Cardiac septum (tissue), 1 donor: Measurements from ENCODE around the gene CYP27B1. TPM values are rescaled to one million over a fixed set of nuclear protein-coding genes. Genes with fewer than 3 reads are reported as not detected.
"Not testable (repeated sequence)": the region's sequence is repeated elsewhere in the genome, so short reads cannot be mapped to it uniquely, and the experiment has no call there.

Source experiments
- DNase-seq: peaks from one replicate; pipeline ENCODE4 v3.0.0-alpha.2; 2020; ENCODE audit warnings: low spot score
- intact Hi-C: fragments of 100-400 bp; cut with DNase I; formaldehyde crosslinking; loops from one replicate; pipeline ENCODE4 v1.14.0; 2022
- total RNA-seq: library from RNA; stranded (reverse); fragmentation: NEBNext Ultra II Directional; extraction: Animal tissue kit (Norgen Biotek cat#: 25700); gene quantifications from one replicate; pipeline ENCODE4 v1.2.1, GENCODE V29; 2021
- donor health status: DM: no; HTN: no; CAD: no.

CYP27B1 gene
- total RNA-seq, 1 donor from 2014 or later = 0.24 TPM

GRCh38 chr12:57793920-57794319 lies 27.0 kb upstream of the CYP27B1 start:
- no peak for DNase-seq
- intact Hi-C loops = no loop called here

GRCh38 chr12:57783861-57784260 lies 17.0 kb upstream of the CYP27B1 start:
- intact Hi-C loops = loop anchor here (2.0 kb wide), 1 partner anchor 19 kb away; no protein-coding TSS in a partner anchor
- DNase-seq = no peak

- no peak for DNase-seq
- intact Hi-C loops = loop anchor here (2.0 kb wide), 1 partner anchor 19 kb away; no protein-coding TSS in a partner anchor
Observed at GRCh38 chr12:57783466-57783801, 16.6 kb upstream of the CYP27B1 start.

- peak; percentile 97 for DNase-seq
- intact Hi-C loops = loop anchor here (1.0 to 2.0 kb wide), 2 partner anchors 11 to 20 kb away; partner anchors contain the start of genes EEF1AKMT3 and METTL1
Observed at GRCh38 chr12:57782608-57783465, 16.0 kb upstream of the CYP27B1 start, which contains the start of gene TSFM. Gene TSFM (plus strand): TSS chr12:57782787. CDS start chr12:57782802, 15 bp downstream.

GRCh38 chr12:57782243-57782607 lies 15.3 kb upstream of the CYP27B1 start:
- no peak for DNase-seq
- intact Hi-C loops = loop anchor here (1.0 to 2.0 kb wide), 2 partner anchors 10 to 21 kb away; partner anchors contain the start of genes EEF1AKMT3 and METTL1

- DNase-seq = no peak
- intact Hi-C loops = loop anchor here (1.0 to 2.0 kb wide), 2 partner anchors 10 to 21 kb away; partner anchors contain the start of genes EEF1AKMT3 and METTL1
Observed at GRCh38 chr12:57781801-57782200, 14.9 kb upstream of the CYP27B1 start.

GRCh38 chr12:57781244-57781643 lies 14.4 kb upstream of the CYP27B1 start:
- DNase-seq = no peak
- intact Hi-C loops = no loop called here

- intact Hi-C loops = no loop called here
- DNase-seq = no peak
Observed at GRCh38 chr12:57780284-57780897, 13.5 kb upstream of the CYP27B1 start.

- intact Hi-C loops = no loop called here
- no peak for DNase-seq
Observed at GRCh38 chr12:57779736-57780135, 12.9 kb upstream of the CYP27B1 start.

- intact Hi-C loops = no loop called here
Observed at GRCh38 chr12:57777911-57778310, 11.0 kb upstream of the CYP27B1 start.

GRCh38 chr12:57777367-57777766 lies 10.5 kb upstream of the CYP27B1 start:
- no peak for DNase-seq
- intact Hi-C loops = no loop called here

More at GRCh38 chr12:57777911-57778310, 11.0 kb upstream of the CYP27B1 start:
- DNase-seq = no peak

GRCh38 chr12:57776247-57776587 lies 9.3 kb upstream of the CYP27B1 start:
- intact Hi-C loops = no loop called here
- no peak for DNase-seq

GRCh38 chr12:57775563-57776246 lies 8.8 kb upstream of the CYP27B1 start:
- intact Hi-C loops = no loop called here
- no peak for DNase-seq

- intact Hi-C loops = no loop called here
- DNase-seq = no peak
Observed at GRCh38 chr12:57775044-57775443, 8.2 kb upstream of the CYP27B1 start.

- DNase-seq, intact Hi-C loops: not testable (repeated sequence)
Observed at GRCh38 chr12:57774634-57775033, 7.8 kb upstream of the CYP27B1 start.

GRCh38 chr12:57772429-57773322 lies 5.8 kb upstream of the CYP27B1 start, which contains the start of gene EEF1AKMT3:
Gene EEF1AKMT3 (plus strand): TSS chr12:57772614. CDS start chr12:57772725, 111 bp downstream.
- DNase-seq = peak; percentile 78
- intact Hi-C loops = loop anchor here (1.0 kb wide), 1 partner anchor 10 kb away; the partner anchor contains the start of gene TSFM

- intact Hi-C loops = loop anchor here (1.0 to 2.0 kb wide), 2 partner anchors 10 to 19 kb away; partner anchors contain the start of genes CDK4 and TSFM
- peak; percentile 96 for DNase-seq
Observed at GRCh38 chr12:57771873-57772428, 5.1 kb upstream of the CYP27B1 start, which contains the start of gene METTL1. Gene METTL1 (minus strand): TSS chr12:57772105. CDS start chr12:57772083, 22 bp downstream.

GRCh38 chr12:57771236-57771872 lies 4.5 kb upstream of the CYP27B1 start:
- intact Hi-C loops = loop anchor here (2.0 kb wide), 1 partner anchor 19 kb away; the partner anchor contains the start of gene CDK4
- peak; percentile 86 for DNase-seq
